Measurements from ENCODE around the gene ALDH8A1. TPM values are rescaled to one million over a fixed set of nuclear protein-coding genes. Genes with fewer than 3 reads are reported as not detected.
A peak's percentile ranks its signal among the peaks of the same experiment; 100 is the strongest.

The ALDH8A1 gene
- total RNA-seq, 1 donor from 2014 or later, result 0.41 TPM

DNA sequence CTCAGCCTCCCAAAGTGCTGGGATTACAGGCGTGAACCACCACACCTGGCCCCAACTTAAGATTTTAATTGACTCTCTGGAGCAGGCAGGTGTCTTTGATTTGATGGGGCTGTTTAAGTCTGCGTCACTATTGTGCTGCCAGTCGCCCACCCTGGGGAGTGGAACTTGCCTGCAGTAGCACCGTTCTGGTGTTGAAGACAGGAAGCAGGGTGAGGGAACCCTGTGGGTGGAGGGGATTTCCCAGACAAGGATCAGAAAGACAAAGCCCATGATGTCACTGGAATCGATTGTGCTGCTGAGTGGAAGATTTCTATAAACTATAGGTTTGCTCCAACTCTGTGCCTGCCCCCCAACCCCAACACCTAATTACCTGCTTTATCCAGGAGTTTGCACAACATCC, 11.0 kb downstream of the ALDH8A1 start:
- Mint-ChIP-seq H3K4me1 (ENCODE audit: low read depth, unreplicated experiment) (peaks cover 23% of the 10 kb centered on the region), H3K9me3 (ENCODE audit: unreplicated experiment) (no peaks in the 10 kb centered on the region), H3K4me3 (ENCODE audit: unreplicated experiment) (no peak overlapping the region), H3K27me3 (ENCODE audit: low read depth, unreplicated experiment) (no peaks in the 10 kb centered on the region), H3K27ac (ENCODE audit: unreplicated experiment) (peak overlapping the region; percentile 75), H3K36me3 (ENCODE audit: low read depth, unreplicated experiment) (no peaks in the 10 kb centered on the region)
- FAIRE-seq (no peak), DNase-seq (ENCODE audit: low read depth) (peak; percentile 4)
- no peak overlapping the region for H3K9ac ChIP-seq (ENCODE audit: low read length)
- H3K4me3 ChIP-seq (ENCODE audit: insufficient read depth, low read depth, low read length), result no peak overlapping the region
- no peak overlapping the region for H3K4me2 ChIP-seq (ENCODE audit: low read length)
- no peaks in the 10 kb centered on the region for H3K27me3 ChIP-seq (ENCODE audit: insufficient read depth, low read length)
- H3K9me3 ChIP-seq (ENCODE audit: insufficient read depth, low read depth, low read length), result no peaks in the 10 kb centered on the region
- peak overlapping the region; percentile 15 for H2AFZ ChIP-seq (ENCODE audit: low read depth, low read length)
- H3K27ac ChIP-seq (ENCODE audit: low read depth, low read length), result no peak overlapping the region
- TF ChIP-seq, protein P1, sequence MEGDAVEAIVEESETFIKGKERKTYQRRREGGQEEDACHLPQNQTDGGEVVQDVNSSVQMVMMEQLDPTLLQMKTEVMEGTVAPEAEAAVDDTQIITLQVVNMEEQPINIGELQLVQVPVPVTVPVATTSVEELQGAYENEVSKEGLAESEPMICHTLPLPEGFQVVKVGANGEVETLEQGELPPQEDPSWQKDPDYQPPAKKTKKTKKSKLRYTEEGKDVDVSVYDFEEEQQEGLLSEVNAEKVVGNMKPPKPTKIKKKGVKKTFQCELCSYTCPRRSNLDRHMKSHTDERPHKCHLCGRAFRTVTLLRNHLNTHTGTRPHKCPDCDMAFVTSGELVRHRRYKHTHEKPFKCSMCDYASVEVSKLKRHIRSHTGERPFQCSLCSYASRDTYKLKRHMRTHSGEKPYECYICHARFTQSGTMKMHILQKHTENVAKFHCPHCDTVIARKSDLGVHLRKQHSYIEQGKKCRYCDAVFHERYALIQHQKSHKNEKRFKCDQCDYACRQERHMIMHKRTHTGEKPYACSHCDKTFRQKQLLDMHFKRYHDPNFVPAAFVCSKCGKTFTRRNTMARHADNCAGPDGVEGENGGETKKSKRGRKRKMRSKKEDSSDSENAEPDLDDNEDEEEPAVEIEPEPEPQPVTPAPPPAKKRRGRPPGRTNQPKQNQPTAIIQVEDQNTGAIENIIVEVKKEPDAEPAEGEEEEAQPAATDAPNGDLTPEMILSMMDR (IDR thresholded peaks at IDR 0.05; ENCODE audit: insufficient read depth, low read depth, low read length), result no peak
- no peak for TF ChIP-seq EZH2 (IDR thresholded peaks at IDR 0.05; ENCODE audit: insufficient read depth, low read length)
- no peaks in the 10 kb centered on the region for H3K79me2 ChIP-seq (ENCODE audit: insufficient read depth, low read length)
- H3K4me1 ChIP-seq (ENCODE audit: insufficient read depth, low read length), result peaks cover 16% of the 10 kb centered on the region
- no peaks in the 10 kb centered on the region for H4K20me1 ChIP-seq (ENCODE audit: insufficient read depth, low read length)
- no peaks in the 10 kb centered on the region for H3K36me3 ChIP-seq (ENCODE audit: insufficient read depth, low read length)

DNA sequence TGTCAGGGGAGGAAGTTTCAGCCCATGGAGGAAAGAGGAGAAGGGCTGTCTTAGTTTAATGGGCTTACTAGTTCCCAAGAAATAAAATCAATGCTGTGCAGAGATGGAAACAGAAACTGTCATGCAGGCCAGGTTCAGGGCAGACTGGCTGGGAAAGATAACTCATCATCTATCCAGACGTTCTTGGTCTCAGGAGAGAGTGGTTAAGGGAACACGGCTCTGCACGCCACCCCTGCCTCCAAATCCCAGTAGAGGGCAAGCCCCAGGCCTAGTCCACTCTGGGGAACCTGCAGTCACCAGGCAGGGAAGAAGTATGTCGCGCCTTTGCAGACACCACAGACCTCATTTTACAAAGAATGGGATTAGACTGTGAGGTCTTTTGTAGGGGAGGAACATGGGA, 12.5 kb downstream of the ALDH8A1 start:
- H4K20me1 ChIP-seq (ENCODE audit: insufficient read depth, low read length), result no peaks in the 10 kb centered on the region
- H3K27me3 Mint-ChIP-seq (ENCODE audit: low read depth, unreplicated experiment), result no peaks in the 10 kb centered on the region
- peaks cover 16% of the 10 kb centered on the region for H3K4me1 ChIP-seq (ENCODE audit: insufficient read depth, low read length)
- H3K27ac Mint-ChIP-seq (ENCODE audit: unreplicated experiment), result peak overlapping the region; percentile 96
- no peaks in the 10 kb centered on the region for H3K9me3 Mint-ChIP-seq (ENCODE audit: unreplicated experiment)
- no peaks in the 10 kb centered on the region for H3K27me3 ChIP-seq (ENCODE audit: insufficient read depth, low read length)
- peak overlapping the region; percentile 21 for H3K4me3 Mint-ChIP-seq (ENCODE audit: unreplicated experiment)
- H3K36me3 ChIP-seq (ENCODE audit: insufficient read depth, low read length), result no peaks in the 10 kb centered on the region
- H3K9me3 ChIP-seq (ENCODE audit: insufficient read depth, low read depth, low read length), result no peaks in the 10 kb centered on the region
- H3K9ac ChIP-seq (ENCODE audit: low read length), result peak overlapping the region; percentile 63
- H3K27ac ChIP-seq (ENCODE audit: low read depth, low read length), result peak overlapping the region; percentile 65
- H3K4me2 ChIP-seq (ENCODE audit: low read length), result peak overlapping the region; percentile 68
- H3K36me3 Mint-ChIP-seq (ENCODE audit: low read depth, unreplicated experiment), result no peaks in the 10 kb centered on the region
- no peak overlapping the region for H3K4me3 ChIP-seq (ENCODE audit: insufficient read depth, low read depth, low read length)
- H3K79me2 ChIP-seq (ENCODE audit: insufficient read depth, low read length), result no peaks in the 10 kb centered on the region
- DNase-seq (ENCODE audit: low read depth), result peak; percentile 55
- H2AFZ ChIP-seq (ENCODE audit: low read depth, low read length), result peak overlapping the region; percentile 6
- H3K4me1 Mint-ChIP-seq (ENCODE audit: low read depth, unreplicated experiment), result peaks cover 23% of the 10 kb centered on the region
- no peak for FAIRE-seq
- TF ChIP-seq, protein P1 (IDR thresholded peaks at IDR 0.05; ENCODE audit: insufficient read depth, low read depth, low read length), result no peak
- no peak for TF ChIP-seq EZH2 (IDR thresholded peaks at IDR 0.05; ENCODE audit: insufficient read depth, low read length)

DNA sequence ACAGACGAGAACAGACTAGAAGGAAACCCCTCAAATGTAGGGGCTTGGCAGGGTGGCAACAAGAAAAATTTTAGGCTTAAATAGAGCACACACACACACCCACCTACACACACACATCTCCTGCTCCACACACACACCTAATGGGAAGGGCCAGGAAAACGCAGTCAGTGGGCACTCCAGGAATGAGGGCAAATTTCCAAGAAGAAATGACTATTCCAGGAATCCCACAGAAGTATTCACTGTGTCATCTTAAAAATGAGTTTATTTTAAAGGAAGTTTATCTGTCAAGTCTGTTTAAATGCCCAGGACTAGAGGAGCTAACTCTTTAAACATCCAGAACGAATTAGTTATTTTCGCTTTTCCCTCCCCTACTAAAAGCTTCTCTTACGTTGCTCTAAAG, 13.0 kb downstream of the ALDH8A1 start:
- DNase-seq (ENCODE audit: low read depth) (peak; percentile 94), FAIRE-seq (no peak)
- Mint-ChIP-seq H3K27ac (ENCODE audit: unreplicated experiment) (peak overlapping the region; percentile 96), H3K9me3 (ENCODE audit: unreplicated experiment) (no peaks in the 10 kb centered on the region), H3K4me1 (ENCODE audit: low read depth, unreplicated experiment) (peaks cover 23% of the 10 kb centered on the region), H3K4me3 (ENCODE audit: unreplicated experiment) (peak overlapping the region; percentile 21), H3K27me3 (ENCODE audit: low read depth, unreplicated experiment) (no peaks in the 10 kb centered on the region), H3K36me3 (ENCODE audit: low read depth, unreplicated experiment) (no peaks in the 10 kb centered on the region)
- peak overlapping the region; percentile 65 for H3K27ac ChIP-seq (ENCODE audit: low read depth, low read length)
- H3K4me2 ChIP-seq (ENCODE audit: low read length), result peak overlapping the region; percentile 68
- no peaks in the 10 kb centered on the region for H3K9me3 ChIP-seq (ENCODE audit: insufficient read depth, low read depth, low read length)
- peak overlapping the region; percentile 63 for H3K9ac ChIP-seq (ENCODE audit: low read length)
- no peaks in the 10 kb centered on the region for H3K36me3 ChIP-seq (ENCODE audit: insufficient read depth, low read length)
- no peak overlapping the region for H3K4me3 ChIP-seq (ENCODE audit: insufficient read depth, low read depth, low read length)
- no peaks in the 10 kb centered on the region for H3K27me3 ChIP-seq (ENCODE audit: insufficient read depth, low read length)
- TF ChIP-seq, protein P1 (IDR thresholded peaks at IDR 0.05; ENCODE audit: insufficient read depth, low read depth, low read length), result no peak
- no peak for TF ChIP-seq EZH2 (IDR thresholded peaks at IDR 0.05; ENCODE audit: insufficient read depth, low read length)
- no peaks in the 10 kb centered on the region for H4K20me1 ChIP-seq (ENCODE audit: insufficient read depth, low read length)
- H3K79me2 ChIP-seq (ENCODE audit: insufficient read depth, low read length), result no peaks in the 10 kb centered on the region
- peaks cover 16% of the 10 kb centered on the region for H3K4me1 ChIP-seq (ENCODE audit: insufficient read depth, low read length)
- H2AFZ ChIP-seq (ENCODE audit: low read depth, low read length), result peak overlapping the region; percentile 6
